Transverse colon (tissue), 4 donors: ENCODE data around the gene MEIS2. TPM values are rescaled to one million over a fixed set of nuclear protein-coding genes. Genes with fewer than 3 reads are reported as not detected.

Source experiments
- DNase-seq: peaks from one replicate; pipeline ENCODE4 v3.0.0-alpha.2; 2019
- H3K27ac ChIP-seq, 4 donors: fragments of 200-600 bp; sonication (generic); 2 replicates each; pipeline ENCODE4 v1.5.1; 2016 to 2018; ENCODE audit warnings: inconsistent platforms in 4 of 4
- H3K27me3 ChIP-seq: fragments of 200-600 bp; sonication (generic); 2 replicates; pipeline ENCODE4 v1.5.1; 2017; ENCODE audit warnings: inconsistent platforms
- H3K36me3 ChIP-seq, 4 donors: fragments of 200-600 bp; sonication (generic); 2 replicates each; pipeline ENCODE4 v1.5.1; 2017 to 2019; ENCODE audit warnings: inconsistent platforms in 4 of 4
- H3K4me1 ChIP-seq, 4 donors: fragments of 200-600 bp; sonication (generic); 2 replicates each; pipeline ENCODE4 v1.5.1; 2017 to 2020; ENCODE audit warnings: inconsistent platforms in 4 of 4
- H3K4me3 ChIP-seq, 4 donors: fragments of 200-600 bp; sonication (generic); 1 replicate in 1 of 4; 2 replicates in 3 of 4; pipeline versions ENCODE4 v1.5.1 to v1.6.1; 2017 to 2019; ENCODE audit warnings: inconsistent platforms in 4 of 4
- H3K9me3 ChIP-seq, 2 donors: fragments of 200-600 bp; sonication (generic); 2 replicates each; pipeline ENCODE4 v1.5.1; 2017 to 2019; ENCODE audit warnings: inconsistent platforms in 2 of 2
- EP300 ChIP-seq: sonication (generic); formaldehyde crosslinking; IDR thresholded peaks from one replicate; pipeline ENCODE4 v1.6.1; 2017; ENCODE audit warnings: antibody characterized with exemption, low read depth
- POLR2A ChIP-seq: fragments of 450-650 bp; IDR thresholded peaks from one replicate; pipeline ENCODE4 v1.6.1; 2016; ENCODE audit warnings: antibody characterized with exemption, mild to moderate bottlenecking, moderate library complexity
- POLR2AphosphoS5 ChIP-seq, 3 donors: sonication (generic); formaldehyde crosslinking; IDR thresholded peaks; one replicate each; pipeline ENCODE4 v1.6.1; 2016; ENCODE audit warnings: antibody characterized with exemption in 3 of 3
- WGBS, 2 donors: methylation state at CpG; one replicate each; pipeline ENCODE4 v1.1.5; 2018; ENCODE audit warnings: low coverage in 1 of 2; 5-methylcytosine and 5-hydroxymethylcytosine counted together
- in situ Hi-C, 4 donors: fragments of 200-750 bp; cut with MboI; loops; one replicate each; pipeline versions ENCODE4 v1.15.0 to v1.15.1; 2017; ENCODE audit warnings: low sequenced_read_pairs in 3 of 4, low pct_ligation_motif_present in 1 of 4, low pct_unique_long_range_greater_than_20kb in 1 of 4
- intact Hi-C: fragments of 100-400 bp; cut with DNase I; formaldehyde crosslinking; loops from one replicate; pipeline ENCODE4 v1.15.1; 2023; ENCODE audit warnings: low total_unique reads
- total RNA-seq, 4 donors: library from RNA; depleted of rRNA; stranded (reverse); fragments of >200 nt; gene quantifications; one replicate each; pipeline ENCODE4 v1.1.0, GENCODE V29; 2016
- TF ChIP-seq, protein P1 (sequence below), 5 experiments: fragments of 200-600 bp in 3 of 5; fragments of 450-650 bp in 2 of 5; sonication (generic) in 3 of 5; IDR thresholded peaks; 1 replicate in 2 of 5; 2 replicates in 3 of 5; pipeline ENCODE4 v1.5.1; 2016 to 2017; ENCODE audit warnings: antibody characterized with exemption in 5 of 5, inconsistent platforms in 3 of 5, mild to moderate bottlenecking in 2 of 5, moderate library complexity in 1 of 5

Gene MEIS2
- total RNA-seq, 4 donors from 2014 or later = 16.5 to 43.4 (median 32.7) TPM

GRCh38 chr15:37053166-37053565 is 47.2 kb downstream of the MEIS2 start:
- H3K27ac ChIP-seq = no peak overlapping the region
- H3K36me3 ChIP-seq = no peaks in the 10 kb centered on the region
- H3K4me3 ChIP-seq = no peak overlapping the region
- H3K27me3 ChIP-seq = no peaks in the 10 kb centered on the region
- intact Hi-C loops (no loop called here), in situ Hi-C loops (no loop called here)
- peaks cover 0 to 9% (median 0%) of the 10 kb centered on the region in 4 donors for H3K4me1 ChIP-seq
- no peaks in the 10 kb centered on the region for H3K9me3 ChIP-seq
- DNase-seq = no peak
- TF ChIP-seq POLR2A = no peak
- no peak for TF ChIP-seq POLR2AphosphoS5 (IDR thresholded peaks at IDR 0.05)
- TF ChIP-seq, protein P1, sequence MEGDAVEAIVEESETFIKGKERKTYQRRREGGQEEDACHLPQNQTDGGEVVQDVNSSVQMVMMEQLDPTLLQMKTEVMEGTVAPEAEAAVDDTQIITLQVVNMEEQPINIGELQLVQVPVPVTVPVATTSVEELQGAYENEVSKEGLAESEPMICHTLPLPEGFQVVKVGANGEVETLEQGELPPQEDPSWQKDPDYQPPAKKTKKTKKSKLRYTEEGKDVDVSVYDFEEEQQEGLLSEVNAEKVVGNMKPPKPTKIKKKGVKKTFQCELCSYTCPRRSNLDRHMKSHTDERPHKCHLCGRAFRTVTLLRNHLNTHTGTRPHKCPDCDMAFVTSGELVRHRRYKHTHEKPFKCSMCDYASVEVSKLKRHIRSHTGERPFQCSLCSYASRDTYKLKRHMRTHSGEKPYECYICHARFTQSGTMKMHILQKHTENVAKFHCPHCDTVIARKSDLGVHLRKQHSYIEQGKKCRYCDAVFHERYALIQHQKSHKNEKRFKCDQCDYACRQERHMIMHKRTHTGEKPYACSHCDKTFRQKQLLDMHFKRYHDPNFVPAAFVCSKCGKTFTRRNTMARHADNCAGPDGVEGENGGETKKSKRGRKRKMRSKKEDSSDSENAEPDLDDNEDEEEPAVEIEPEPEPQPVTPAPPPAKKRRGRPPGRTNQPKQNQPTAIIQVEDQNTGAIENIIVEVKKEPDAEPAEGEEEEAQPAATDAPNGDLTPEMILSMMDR (IDR thresholded peaks at IDR 0.05) = no peak
- no peak for TF ChIP-seq EP300
- WGBS, 2 donors = 74% methylated on average over 6 of the region's 6 CpGs; no CpG with 5 or more reads in 1 of the 2 donors

GRCh38 chr15:37050345-37050744 is 50.0 kb downstream of the MEIS2 start:
- TF ChIP-seq EP300 = no peak
- TF ChIP-seq, protein P1 (IDR thresholded peaks at IDR 0.05) = no peak
- no peak for TF ChIP-seq POLR2AphosphoS5 (IDR thresholded peaks at IDR 0.05)
- no peak for TF ChIP-seq POLR2A
- intact Hi-C loops (no loop called here), in situ Hi-C loops (no loop called here)

DNA sequence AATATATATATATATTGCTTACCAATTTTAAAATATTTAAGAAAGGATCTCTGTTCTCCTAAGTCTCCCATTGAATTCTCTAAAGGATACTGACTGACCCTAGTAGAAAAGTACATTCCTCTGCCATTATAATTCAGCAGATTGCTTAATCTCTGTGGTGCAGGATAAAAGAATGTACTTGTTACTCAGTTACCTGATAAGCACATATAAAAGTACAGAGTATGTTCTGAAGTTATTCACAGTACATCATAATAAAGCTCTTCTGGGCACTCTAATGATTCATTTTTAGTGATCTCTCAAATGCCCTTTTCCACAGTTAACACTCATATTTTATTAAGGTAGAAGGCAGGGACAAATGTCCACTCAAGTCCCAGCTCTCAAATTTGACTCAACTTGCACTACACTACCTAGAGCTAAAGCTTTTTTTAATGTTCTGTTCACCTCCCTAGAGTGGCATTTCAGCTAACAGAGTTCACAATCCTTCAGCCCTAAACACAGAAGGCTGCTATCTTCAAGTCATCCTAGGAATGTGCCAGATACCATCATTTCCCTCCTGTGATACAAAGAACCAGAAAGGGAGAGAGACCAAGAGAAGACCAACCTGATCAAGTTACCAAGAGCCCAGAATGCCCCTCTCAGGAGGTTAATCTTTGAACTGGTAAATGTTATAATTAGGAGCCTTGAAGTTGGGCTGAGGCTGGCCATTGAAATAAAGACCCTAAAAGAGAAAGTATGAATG is 53.3 kb downstream of the MEIS2 start:
- TF ChIP-seq POLR2A (no peak), POLR2AphosphoS5 (IDR thresholded peaks at IDR 0.05) (no peak), EP300 (no peak)
- TF ChIP-seq, protein P1 (IDR thresholded peaks at IDR 0.05) = no peak
- DNase-seq = no peak
- Histone ChIP-seq H3K27me3 (no peaks in the 10 kb centered on the region), H3K27ac (peak overlapping the region in 1 of 4 donors; percentile 28), H3K36me3 (no peaks in the 10 kb centered on the region), H3K4me1 (peaks cover 0 to 12% (median 6%) of the 10 kb centered on the region in 4 donors), H3K9me3 (no peaks in the 10 kb centered on the region), H3K4me3 (no peak overlapping the region)
- intact Hi-C loops = no loop called here
- in situ Hi-C loops = no loop called here

More at GRCh38 chr15:37050345-37050744, 50.0 kb downstream of the MEIS2 start:
- Histone ChIP-seq H3K27ac (no peak overlapping the region), H3K9me3 (no peaks in the 10 kb centered on the region), H3K4me3 (no peak overlapping the region), H3K4me1 (peaks cover 0 to 12% (median 6%) of the 10 kb centered on the region in 4 donors), H3K27me3 (no peaks in the 10 kb centered on the region), H3K36me3 (no peaks in the 10 kb centered on the region)
- DNase-seq = no peak
- WGBS, 2 donors = 46 to 55% methylated on average over 3 of the region's 3 CpGs

- TF ChIP-seq, protein P1 (IDR thresholded peaks at IDR 0.05) = no peak
- no peaks in the 10 kb centered on the region for H3K27me3 ChIP-seq
- no peak for DNase-seq
- H3K4me1 ChIP-seq = peaks cover 0 to 12% (median 6%) of the 10 kb centered on the region in 4 donors
- H3K27ac ChIP-seq = peak overlapping the region in 2 of 4 donors; percentile 13 to 32
- intact Hi-C loops (loop anchor here (1.0 kb wide), 1 partner anchor 35 kb away; no protein-coding TSS in a partner anchor), in situ Hi-C loops (no loop called here)
- 43 to 46% methylated on average over 6 to 12 of the region's 12 CpGs for WGBS, 2 donors
- no peak overlapping the region for H3K4me3 ChIP-seq
- no peaks in the 10 kb centered on the region for H3K9me3 ChIP-seq
- no peaks in the 10 kb centered on the region for H3K36me3 ChIP-seq
Measured at GRCh38 chr15:37045859-37046740, 54.2 kb downstream of the MEIS2 start.
